Neural cell (in vitro differentiated cells): ENCODE measurements around the gene HLCS. TPM values are rescaled to one million over a fixed set of nuclear protein-coding genes. Genes with fewer than 3 reads are reported as not detected.

ENCODE experiments used
- H2AFZ ChIP-seq: fragments of 200-600, 300-800 bp; sonication (generic), shearing (Covaris generic); 2 replicates; pipeline ENCODE4 v1.6.0; 2014; ENCODE audit warnings: low read depth, mild to moderate bottlenecking, antibody characterized with exemption, low read length, moderate library complexity
- H3F3A ChIP-seq: fragments of 200-600 bp; shearing (Covaris generic); 2 replicates; pipeline ENCODE4 v1.6.1; 2016; ENCODE audit warnings: mild to moderate bottlenecking, moderate library complexity, mixed read lengths, antibody characterized with exemption, low read length; ENCODE audit not compliant: insufficient read depth, poor library complexity, severe bottlenecking
- H3K27ac ChIP-seq: fragments of 200-600, 300-800 bp; sonication (generic), shearing (Covaris generic); 2 replicates; pipeline ENCODE4 v1.5.1; 2014; ENCODE audit warnings: mild to moderate bottlenecking, low read length, moderate library complexity
- H3K27me3 ChIP-seq: fragments of 300-800, 200-600 bp; sonication (generic), shearing (Covaris generic); 2 replicates; pipeline ENCODE4 v1.6.0; 2014; ENCODE audit warnings: mild to moderate bottlenecking, low read depth, low read length, moderate library complexity; ENCODE audit not compliant: insufficient read depth
- H3K36me3 ChIP-seq: fragments of 300-800, 200-600 bp; sonication (generic), shearing (Covaris generic); 2 replicates; pipeline ENCODE4 v1.5.1; 2014; ENCODE audit warnings: mild to moderate bottlenecking, antibody characterized with exemption, low read length, moderate library complexity; ENCODE audit not compliant: insufficient read depth
- H3K4me2 ChIP-seq: fragments of 300-800, 200-600 bp; sonication (generic), shearing (Covaris generic); 2 replicates; pipeline ENCODE4 v1.6.0; 2014; ENCODE audit warnings: mild to moderate bottlenecking, low read length
- H3K4me3 ChIP-seq: fragments of 300-800, 200-600 bp; sonication (generic), shearing (Covaris generic); 2 replicates; pipeline ENCODE4 v1.5.1; 2014; ENCODE audit warnings: mild to moderate bottlenecking, low read length, moderate library complexity
- H3K79me2 ChIP-seq: fragments of 200-600 bp; shearing (Covaris generic); replicated peaks from 2 replicates; pipeline ENCODE4 v1.6.0; 2014; ENCODE audit warnings: mild to moderate bottlenecking, low read length, moderate library complexity; ENCODE audit not compliant: insufficient read depth
- H3K9ac ChIP-seq: fragments of 300-800, 200-600 bp; sonication (generic), shearing (Covaris generic); 2 replicates; pipeline ENCODE4 v1.6.1; 2016; ENCODE audit warnings: mild to moderate bottlenecking, low read length, mixed read lengths
- H3K9me2 ChIP-seq: fragments of 200-600 bp; shearing (Covaris generic); 2 replicates; pipeline ENCODE4 v1.6.1; 2016; ENCODE audit warnings: mild to moderate bottlenecking, low read length, mixed read lengths; ENCODE audit not compliant: insufficient read depth
- H3K9me3 ChIP-seq: fragments of 200-600, 300-800 bp; sonication (generic), shearing (Covaris generic); 2 replicates; pipeline ENCODE4 v1.6.1; 2016; ENCODE audit warnings: mild to moderate bottlenecking, mixed run types, low read length, moderate library complexity, mixed read lengths
- H4K20me1 ChIP-seq: fragments of 200-600 bp; shearing (Covaris generic); 2 replicates; pipeline ENCODE4 v1.6.1; 2016; ENCODE audit warnings: mild to moderate bottlenecking, mixed run types; ENCODE audit not compliant: insufficient read depth
- EP300 ChIP-seq: fragments of 450-650 bp; conservative IDR thresholded peaks from 2 replicates; pipeline ENCODE4 v1.6.1; 2014; ENCODE audit warnings: antibody characterized with exemption, mild to moderate bottlenecking, moderate library complexity; ENCODE audit not compliant: poor library complexity, severe bottlenecking
- EZH2 ChIP-seq: fragments of 200-600, 300-800 bp; shearing (Covaris generic), sonication (generic); IDR thresholded peaks from 2 replicates; pipeline ENCODE4 v1.6.1; 2014; ENCODE audit warnings: antibody characterized with exemption, low read length, borderline replicate concordance, mild to moderate bottlenecking; ENCODE audit not compliant: insufficient read depth, poor library complexity, severe bottlenecking
- MXI1 ChIP-seq: fragments of 450-650 bp; conservative IDR thresholded peaks from 2 replicates; pipeline ENCODE4 v1.6.1; 2014; ENCODE audit warnings: antibody characterized with exemption, mild to moderate bottlenecking; ENCODE audit not compliant: poor library complexity, severe bottlenecking
- POLR2AphosphoS5 ChIP-seq: IDR thresholded peaks from 2 replicates; pipeline ENCODE4 v1.6.1; 2012
- RAD21 ChIP-seq: fragments of 450-650 bp; conservative IDR thresholded peaks from 2 replicates; pipeline ENCODE4 v1.6.1; 2014; ENCODE audit warnings: antibody characterized with exemption, mild to moderate bottlenecking, moderate library complexity
- SMC3 ChIP-seq: fragments of 450-650 bp; conservative IDR thresholded peaks from 2 replicates; pipeline ENCODE4 v1.6.1; 2014; ENCODE audit warnings: antibody characterized with exemption, mild to moderate bottlenecking, moderate library complexity; ENCODE audit not compliant: poor library complexity
- TAF1 ChIP-seq: IDR thresholded peaks from 2 replicates; pipeline ENCODE4 v1.6.1; 2012; ENCODE audit warnings: low read depth
- polyA plus RNA-seq: library from polyadenylated mRNA; depleted of rRNA; stranded (reverse); fragments of >200 nt; gene quantifications from 2 replicates; pipeline ENCODE4 v1.2.3, GENCODE V29; 2014
- TF ChIP-seq, protein P1 (sequence below): IDR thresholded peaks from 2 replicates; pipeline ENCODE4 v1.6.1; 2012; ENCODE audit warnings: borderline replicate concordance
- TF ChIP-seq, protein P2 (sequence below): fragments of 450-650 bp; IDR thresholded peaks from 2 replicates; pipeline ENCODE4 v1.5.1; 2014; ENCODE audit warnings: antibody characterized with exemption, mild to moderate bottlenecking, moderate library complexity; ENCODE audit not compliant: poor library complexity, severe bottlenecking

The HLCS gene
- polyA plus RNA-seq, 1 donor from 2014 or later: 12.1 TPM

DNA sequence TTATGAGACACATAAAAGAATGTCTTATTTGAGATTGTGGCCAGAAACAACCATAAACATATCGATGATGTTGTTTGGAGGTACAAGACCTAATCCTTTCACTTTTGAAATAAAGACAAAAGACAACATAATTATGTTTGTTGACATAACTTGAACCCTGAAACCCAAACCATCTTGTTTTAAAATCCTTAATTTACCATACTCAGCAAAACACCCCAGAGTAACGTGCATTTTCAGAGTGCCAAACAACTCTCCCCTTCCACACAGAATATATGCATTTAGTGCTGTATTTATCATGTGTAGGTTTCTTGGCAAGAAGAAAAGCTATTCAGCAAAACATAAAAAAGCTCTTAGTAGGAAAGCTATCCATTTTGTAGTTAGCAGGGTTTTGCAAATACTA is 250.1 kb downstream of the HLCS start:
- Histone ChIP-seq H3K4me3 (no peak overlapping the region), H3K9ac (no peak overlapping the region), H3K9me3 (no peaks in the 10 kb centered on the region), H3K27me3 (peaks cover 47% of the 10 kb centered on the region), H3K9me2 (no peaks in the 10 kb centered on the region), H3F3A (no peaks in the 10 kb centered on the region), H3K4me2 (no peak overlapping the region), H3K36me3 (no peaks in the 10 kb centered on the region), H3K79me2 (no peaks in the 10 kb centered on the region), H3K27ac (no peak overlapping the region), H2AFZ (no peak overlapping the region), H4K20me1 (no peaks in the 10 kb centered on the region)
- TF ChIP-seq EZH2 (no peak), MXI1 (no peak), TAF1 (no peak)
- TF ChIP-seq, protein P1, sequence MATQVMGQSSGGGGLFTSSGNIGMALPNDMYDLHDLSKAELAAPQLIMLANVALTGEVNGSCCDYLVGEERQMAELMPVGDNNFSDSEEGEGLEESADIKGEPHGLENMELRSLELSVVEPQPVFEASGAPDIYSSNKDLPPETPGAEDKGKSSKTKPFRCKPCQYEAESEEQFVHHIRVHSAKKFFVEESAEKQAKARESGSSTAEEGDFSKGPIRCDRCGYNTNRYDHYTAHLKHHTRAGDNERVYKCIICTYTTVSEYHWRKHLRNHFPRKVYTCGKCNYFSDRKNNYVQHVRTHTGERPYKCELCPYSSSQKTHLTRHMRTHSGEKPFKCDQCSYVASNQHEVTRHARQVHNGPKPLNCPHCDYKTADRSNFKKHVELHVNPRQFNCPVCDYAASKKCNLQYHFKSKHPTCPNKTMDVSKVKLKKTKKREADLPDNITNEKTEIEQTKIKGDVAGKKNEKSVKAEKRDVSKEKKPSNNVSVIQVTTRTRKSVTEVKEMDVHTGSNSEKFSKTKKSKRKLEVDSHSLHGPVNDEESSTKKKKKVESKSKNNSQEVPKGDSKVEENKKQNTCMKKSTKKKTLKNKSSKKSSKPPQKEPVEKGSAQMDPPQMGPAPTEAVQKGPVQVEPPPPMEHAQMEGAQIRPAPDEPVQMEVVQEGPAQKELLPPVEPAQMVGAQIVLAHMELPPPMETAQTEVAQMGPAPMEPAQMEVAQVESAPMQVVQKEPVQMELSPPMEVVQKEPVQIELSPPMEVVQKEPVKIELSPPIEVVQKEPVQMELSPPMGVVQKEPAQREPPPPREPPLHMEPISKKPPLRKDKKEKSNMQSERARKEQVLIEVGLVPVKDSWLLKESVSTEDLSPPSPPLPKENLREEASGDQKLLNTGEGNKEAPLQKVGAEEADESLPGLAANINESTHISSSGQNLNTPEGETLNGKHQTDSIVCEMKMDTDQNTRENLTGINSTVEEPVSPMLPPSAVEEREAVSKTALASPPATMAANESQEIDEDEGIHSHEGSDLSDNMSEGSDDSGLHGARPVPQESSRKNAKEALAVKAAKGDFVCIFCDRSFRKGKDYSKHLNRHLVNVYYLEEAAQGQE: no peak

DNA sequence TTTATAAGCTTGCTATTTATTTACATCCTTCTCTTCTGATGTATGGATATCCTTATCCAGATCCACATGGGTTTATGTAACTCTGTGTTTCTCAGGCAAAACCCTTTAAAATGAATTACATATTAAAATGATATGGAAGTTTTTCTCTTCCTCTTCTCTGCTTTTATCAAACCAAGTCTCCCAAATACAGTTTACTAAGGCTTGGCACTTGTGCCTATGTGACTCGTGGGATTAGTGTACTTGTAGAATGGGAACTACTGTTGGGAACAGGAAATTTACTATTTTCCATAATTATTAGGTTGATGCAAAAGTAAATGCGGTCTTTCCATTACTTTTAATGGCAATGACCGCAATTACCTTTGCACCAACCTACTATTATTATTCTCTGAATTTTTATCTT is 252.7 kb downstream of the HLCS start:
- H3K9ac ChIP-seq: no peak overlapping the region

More for the DNA sequence above, 252.7 kb downstream of the HLCS start:
- Histone ChIP-seq H4K20me1 (no peaks in the 10 kb centered on the region), H3K9me2 (no peaks in the 10 kb centered on the region), H3K9me3 (no peaks in the 10 kb centered on the region), H3K27ac (no peak overlapping the region), H3F3A (no peaks in the 10 kb centered on the region), H3K4me2 (no peak overlapping the region), H3K4me3 (no peak overlapping the region), H3K27me3 (peaks cover 73% of the 10 kb centered on the region), H3K36me3 (no peaks in the 10 kb centered on the region), H3K79me2 (no peaks in the 10 kb centered on the region), H2AFZ (no peak overlapping the region)
- TF ChIP-seq MXI1 (no peak), EP300 (no peak), RAD21 (no peak), SMC3 (no peak), EZH2 (no peak), TAF1 (no peak), POLR2AphosphoS5 (no peak)
- TF ChIP-seq, protein P2, sequence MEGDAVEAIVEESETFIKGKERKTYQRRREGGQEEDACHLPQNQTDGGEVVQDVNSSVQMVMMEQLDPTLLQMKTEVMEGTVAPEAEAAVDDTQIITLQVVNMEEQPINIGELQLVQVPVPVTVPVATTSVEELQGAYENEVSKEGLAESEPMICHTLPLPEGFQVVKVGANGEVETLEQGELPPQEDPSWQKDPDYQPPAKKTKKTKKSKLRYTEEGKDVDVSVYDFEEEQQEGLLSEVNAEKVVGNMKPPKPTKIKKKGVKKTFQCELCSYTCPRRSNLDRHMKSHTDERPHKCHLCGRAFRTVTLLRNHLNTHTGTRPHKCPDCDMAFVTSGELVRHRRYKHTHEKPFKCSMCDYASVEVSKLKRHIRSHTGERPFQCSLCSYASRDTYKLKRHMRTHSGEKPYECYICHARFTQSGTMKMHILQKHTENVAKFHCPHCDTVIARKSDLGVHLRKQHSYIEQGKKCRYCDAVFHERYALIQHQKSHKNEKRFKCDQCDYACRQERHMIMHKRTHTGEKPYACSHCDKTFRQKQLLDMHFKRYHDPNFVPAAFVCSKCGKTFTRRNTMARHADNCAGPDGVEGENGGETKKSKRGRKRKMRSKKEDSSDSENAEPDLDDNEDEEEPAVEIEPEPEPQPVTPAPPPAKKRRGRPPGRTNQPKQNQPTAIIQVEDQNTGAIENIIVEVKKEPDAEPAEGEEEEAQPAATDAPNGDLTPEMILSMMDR: no peak
- TF ChIP-seq, protein P1: no peak
